Uterus (tissue), 2 donors: ENCODE results near the gene ARID1B.

Experiments
- CTCF ChIP-seq, 4 experiments: fragments of 200-600 bp in 2 of 4; fragments of 450-650 bp in 2 of 4; sonication (generic) in 2 of 4; IDR thresholded peaks; one replicate each; pipeline ENCODE4 v1.5.1; 2016 to 2019; ENCODE audit warnings: antibody characterized with exemption in 4 of 4, mild to moderate bottlenecking in 2 of 4, moderate library complexity in 1 of 4
- POLR2A ChIP-seq, 2 donors: fragments of 450-650 bp; IDR thresholded peaks; one replicate each; pipeline ENCODE4 v1.6.1; 2016; ENCODE audit warnings: antibody characterized with exemption in 2 of 2, mild to moderate bottlenecking in 1 of 2, moderate library complexity in 1 of 2

GRCh38 chr6:156844089-156844488 is 66.9 kb downstream of the ARID1B start:
- TF ChIP-seq POLR2A (IDR thresholded peaks at IDR 0.05) (no peak), CTCF (IDR thresholded peaks at IDR 0.05) (no peak)
